Neural crest cell (in vitro differentiated cells): ENCODE data around the gene PHC3. TPM values are rescaled to one million over a fixed set of nuclear protein-coding genes. Genes with fewer than 3 reads are reported as not detected.

Experiments used
- DNase-seq: peaks from one replicate; pipeline ENCODE4 v3.0.0; 2021; ENCODE audit warnings: low read depth, mixed read lengths, low spot score
- H3K27ac Mint-ChIP-seq: one replicate; pipeline ENCODE4 v1.8.0; 2021; ENCODE audit warnings: mild to moderate bottlenecking, mixed read lengths; ENCODE audit not compliant: unreplicated experiment
- H3K27me3 Mint-ChIP-seq: 2 replicates; pipeline ENCODE4 v1.8.0; 2021; ENCODE audit warnings: low read depth, mild to moderate bottlenecking, mixed read lengths
- H3K36me3 Mint-ChIP-seq: 2 replicates; pipeline ENCODE4 v1.8.0; 2021; ENCODE audit warnings: low read depth, mild to moderate bottlenecking, mixed read lengths
- H3K4me1 Mint-ChIP-seq: 2 replicates; pipeline ENCODE4 v1.8.0; 2021; ENCODE audit warnings: mixed read lengths
- H3K4me3 Mint-ChIP-seq: one replicate; pipeline ENCODE4 v1.8.0; 2021; ENCODE audit warnings: mild to moderate bottlenecking, mixed read lengths
- H3K9me3 Mint-ChIP-seq: 2 replicates; pipeline ENCODE4 v1.8.0; 2021; ENCODE audit warnings: mixed read lengths
- total RNA-seq: library from RNA; stranded (reverse); gene quantifications from 2 replicates; pipeline ENCODE4 v1.2.1, GENCODE V29; 2021
- TF ChIP-seq, protein P1 (sequence below): fragments of 200-600 bp; sonication (generic); conservative IDR thresholded peaks from 2 replicates; pipeline ENCODE4 v1.5.0; 2021; ENCODE audit warnings: antibody characterized with exemption, mild to moderate bottlenecking

Gene PHC3
- total RNA-seq, 1 donor from 2014 or later, result 35.2 TPM

DNA sequence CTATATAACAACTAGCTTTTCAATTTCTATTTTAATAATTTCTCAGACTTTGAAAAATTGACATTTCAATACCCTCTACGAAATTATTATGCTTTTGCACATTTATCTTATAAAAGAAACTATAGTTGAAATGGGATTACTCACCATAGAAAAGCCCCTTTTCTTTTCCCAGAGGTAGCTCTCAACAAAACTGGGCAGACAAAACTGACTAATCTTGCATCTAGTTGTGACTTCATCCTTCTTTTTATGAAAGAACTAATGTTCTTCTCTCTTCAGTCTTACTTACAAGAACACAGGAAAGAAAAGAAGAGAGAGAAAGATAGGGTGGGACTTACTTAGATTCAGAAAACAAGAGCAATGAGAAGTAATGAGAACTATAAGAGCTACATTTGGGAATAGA, 82.8 kb downstream of the PHC3 start:
- Mint-ChIP-seq H3K27ac (no peak overlapping the region), H3K4me1 (no peaks in the 10 kb centered on the region), H3K9me3 (no peaks in the 10 kb centered on the region), H3K4me3 (no peak overlapping the region), H3K27me3 (no peaks in the 10 kb centered on the region), H3K36me3 (peaks cover 9% of the 10 kb centered on the region)
- TF ChIP-seq, protein P1, sequence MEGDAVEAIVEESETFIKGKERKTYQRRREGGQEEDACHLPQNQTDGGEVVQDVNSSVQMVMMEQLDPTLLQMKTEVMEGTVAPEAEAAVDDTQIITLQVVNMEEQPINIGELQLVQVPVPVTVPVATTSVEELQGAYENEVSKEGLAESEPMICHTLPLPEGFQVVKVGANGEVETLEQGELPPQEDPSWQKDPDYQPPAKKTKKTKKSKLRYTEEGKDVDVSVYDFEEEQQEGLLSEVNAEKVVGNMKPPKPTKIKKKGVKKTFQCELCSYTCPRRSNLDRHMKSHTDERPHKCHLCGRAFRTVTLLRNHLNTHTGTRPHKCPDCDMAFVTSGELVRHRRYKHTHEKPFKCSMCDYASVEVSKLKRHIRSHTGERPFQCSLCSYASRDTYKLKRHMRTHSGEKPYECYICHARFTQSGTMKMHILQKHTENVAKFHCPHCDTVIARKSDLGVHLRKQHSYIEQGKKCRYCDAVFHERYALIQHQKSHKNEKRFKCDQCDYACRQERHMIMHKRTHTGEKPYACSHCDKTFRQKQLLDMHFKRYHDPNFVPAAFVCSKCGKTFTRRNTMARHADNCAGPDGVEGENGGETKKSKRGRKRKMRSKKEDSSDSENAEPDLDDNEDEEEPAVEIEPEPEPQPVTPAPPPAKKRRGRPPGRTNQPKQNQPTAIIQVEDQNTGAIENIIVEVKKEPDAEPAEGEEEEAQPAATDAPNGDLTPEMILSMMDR, result no peak
- no peak for DNase-seq

DNA sequence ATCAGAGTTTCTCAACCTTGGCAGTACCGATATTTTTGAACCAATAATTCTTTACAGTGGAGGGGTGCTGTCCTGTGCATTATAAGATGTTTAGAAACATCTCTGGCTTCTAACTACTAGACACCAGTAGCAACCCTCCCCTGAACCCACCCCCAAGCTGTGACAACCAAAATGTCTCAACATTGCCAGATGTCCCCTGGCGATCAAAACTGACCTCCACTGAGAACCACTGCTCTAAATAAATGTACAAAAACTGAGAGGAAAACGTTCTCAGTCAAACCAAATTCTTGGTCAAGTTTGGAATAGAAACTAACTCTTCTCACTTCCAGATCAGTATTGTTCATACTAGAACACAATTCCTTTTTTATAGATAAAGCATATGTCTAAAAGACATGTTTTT, 85.2 kb downstream of the PHC3 start:
- Mint-ChIP-seq H3K9me3 (no peaks in the 10 kb centered on the region), H3K4me3 (no peak overlapping the region), H3K27me3 (no peaks in the 10 kb centered on the region), H3K4me1 (no peaks in the 10 kb centered on the region), H3K27ac (no peak overlapping the region), H3K36me3 (peaks cover 5% of the 10 kb centered on the region)
- TF ChIP-seq, protein P1, result no peak
- DNase-seq, result no peak

DNA sequence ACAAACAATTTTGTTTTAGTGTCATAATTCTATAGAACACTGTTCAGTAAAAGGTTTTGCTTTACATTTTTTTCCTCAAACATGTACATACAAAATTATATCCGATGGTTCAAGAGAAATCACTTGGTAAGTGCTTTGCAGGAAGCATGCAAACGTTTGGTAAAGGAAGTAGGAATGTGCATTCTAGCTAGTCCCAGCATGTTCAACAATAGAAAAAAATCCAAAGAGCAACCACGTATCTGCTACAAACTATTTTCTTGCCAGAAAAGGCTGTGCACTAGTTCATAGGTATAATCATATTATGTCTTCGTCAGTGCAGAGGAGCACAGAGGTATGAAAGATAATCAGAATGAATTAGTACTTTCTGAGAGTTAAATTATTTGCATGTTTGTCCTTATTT, 85.8 kb downstream of the PHC3 start:
- H3K4me1 Mint-ChIP-seq, result no peaks in the 10 kb centered on the region
- TF ChIP-seq, protein P1, result no peak
- H3K36me3 Mint-ChIP-seq, result peaks cover 5% of the 10 kb centered on the region
- no peaks in the 10 kb centered on the region for H3K9me3 Mint-ChIP-seq
- no peak overlapping the region for H3K27ac Mint-ChIP-seq
- H3K4me3 Mint-ChIP-seq, result no peak overlapping the region
- H3K27me3 Mint-ChIP-seq, result no peaks in the 10 kb centered on the region
- no peak for DNase-seq

DNA sequence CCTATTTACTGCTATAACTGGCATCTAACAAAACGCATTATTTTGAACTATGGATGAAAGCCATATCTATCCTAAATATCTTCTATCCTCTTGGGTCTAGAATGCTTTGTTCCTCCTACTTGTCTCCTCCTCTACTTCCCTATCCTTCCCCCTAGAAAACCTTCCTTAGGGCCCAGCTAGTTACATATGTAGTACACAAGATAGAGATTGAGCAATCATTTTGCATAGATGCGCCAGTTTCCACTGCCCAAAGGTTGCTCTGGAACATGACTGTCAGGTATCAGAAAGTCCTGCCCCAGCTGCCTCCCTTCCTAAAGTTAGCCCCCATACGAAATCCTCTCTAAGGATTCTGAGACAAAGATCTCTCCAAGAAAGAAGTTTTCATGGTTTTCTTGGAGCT, 88.6 kb downstream of the PHC3 start:
- H3K9me3 Mint-ChIP-seq, result no peaks in the 10 kb centered on the region
- H3K27ac Mint-ChIP-seq, result no peak overlapping the region
- no peak overlapping the region for H3K4me3 Mint-ChIP-seq
- H3K36me3 Mint-ChIP-seq, result peaks cover 5% of the 10 kb centered on the region
- H3K27me3 Mint-ChIP-seq, result no peaks in the 10 kb centered on the region
- no peak for DNase-seq
- TF ChIP-seq, protein P1, result no peak
- H3K4me1 Mint-ChIP-seq, result no peaks in the 10 kb centered on the region

- Mint-ChIP-seq H3K36me3 (peaks cover 6% of the 10 kb centered on the region), H3K9me3 (no peaks in the 10 kb centered on the region), H3K4me3 (no peak overlapping the region), H3K27ac (no peak overlapping the region), H3K27me3 (no peaks in the 10 kb centered on the region), H3K4me1 (no peaks in the 10 kb centered on the region)
- TF ChIP-seq, protein P1, result no peak
- no peak for DNase-seq
Observed at GRCh38 chr3:170090601-170090981, 90.9 kb downstream of the PHC3 start.
